ENCODE measurements around the gene TRIP12. TPM values are rescaled to one million over a fixed set of nuclear protein-coding genes. Genes with fewer than 3 reads are reported as not detected.
"Not testable (repeated sequence)": the region's sequence is repeated elsewhere in the genome, so short reads cannot be mapped to it uniquely, and the experiment has no call there.

The TRIP12 gene
- total RNA-seq, 1 donor from 2014 or later = 363 TPM

DNA sequence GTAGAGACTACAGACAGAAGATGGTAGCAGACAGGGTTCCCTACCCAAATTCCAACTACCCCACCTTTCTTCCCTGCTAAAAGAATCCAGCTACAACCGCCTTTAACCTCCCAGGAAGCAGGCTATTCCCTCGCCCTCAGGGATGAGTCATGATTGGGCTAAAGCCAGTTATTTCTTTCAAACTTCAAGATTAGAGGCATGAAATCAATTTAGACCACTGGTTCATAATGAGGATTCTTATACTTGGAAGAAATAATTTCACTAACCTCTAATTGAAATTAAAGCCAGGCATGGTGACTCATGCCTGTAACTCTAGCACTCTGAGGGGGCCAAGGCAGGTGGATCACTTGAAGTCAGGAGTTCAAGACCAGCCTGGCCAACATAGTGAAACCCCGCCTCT is 20.0 kb downstream of the TRIP12 start:
- H3K27ac Mint-ChIP-seq (ENCODE audit: unreplicated experiment) = no peak overlapping the region
- TF ChIP-seq, protein P1, sequence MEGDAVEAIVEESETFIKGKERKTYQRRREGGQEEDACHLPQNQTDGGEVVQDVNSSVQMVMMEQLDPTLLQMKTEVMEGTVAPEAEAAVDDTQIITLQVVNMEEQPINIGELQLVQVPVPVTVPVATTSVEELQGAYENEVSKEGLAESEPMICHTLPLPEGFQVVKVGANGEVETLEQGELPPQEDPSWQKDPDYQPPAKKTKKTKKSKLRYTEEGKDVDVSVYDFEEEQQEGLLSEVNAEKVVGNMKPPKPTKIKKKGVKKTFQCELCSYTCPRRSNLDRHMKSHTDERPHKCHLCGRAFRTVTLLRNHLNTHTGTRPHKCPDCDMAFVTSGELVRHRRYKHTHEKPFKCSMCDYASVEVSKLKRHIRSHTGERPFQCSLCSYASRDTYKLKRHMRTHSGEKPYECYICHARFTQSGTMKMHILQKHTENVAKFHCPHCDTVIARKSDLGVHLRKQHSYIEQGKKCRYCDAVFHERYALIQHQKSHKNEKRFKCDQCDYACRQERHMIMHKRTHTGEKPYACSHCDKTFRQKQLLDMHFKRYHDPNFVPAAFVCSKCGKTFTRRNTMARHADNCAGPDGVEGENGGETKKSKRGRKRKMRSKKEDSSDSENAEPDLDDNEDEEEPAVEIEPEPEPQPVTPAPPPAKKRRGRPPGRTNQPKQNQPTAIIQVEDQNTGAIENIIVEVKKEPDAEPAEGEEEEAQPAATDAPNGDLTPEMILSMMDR (IDR thresholded peaks at IDR 0.05; ENCODE audit: unreplicated experiment) = no peak
- DNase-seq (ENCODE audit: low spot score) = no peak

DNA sequence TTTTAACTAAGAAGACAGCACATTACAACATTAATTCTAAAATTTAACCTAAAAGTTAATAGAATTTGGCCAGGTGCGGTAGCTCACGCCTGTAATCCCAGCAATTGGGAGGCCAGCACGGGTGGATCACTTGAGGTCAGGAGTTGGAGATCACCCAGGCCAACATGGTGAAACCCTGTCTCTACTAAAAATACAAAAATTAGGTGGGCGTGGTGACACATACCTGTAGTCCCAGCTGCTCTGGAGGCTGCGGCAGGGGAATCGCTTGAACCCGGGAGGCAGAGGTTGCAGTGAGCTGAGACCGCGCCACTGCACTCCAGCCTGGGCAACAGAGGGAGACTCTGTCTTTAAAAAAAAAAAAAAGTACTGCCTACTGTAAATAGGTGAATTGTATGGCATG is 21.3 kb downstream of the TRIP12 start:
- H3K27me3 Mint-ChIP-seq (ENCODE audit: unreplicated experiment); H3K9me3 Mint-ChIP-seq (ENCODE audit: unreplicated experiment); DNase-seq (ENCODE audit: low spot score); H3K4me3 Mint-ChIP-seq (ENCODE audit: unreplicated experiment); H3K27ac Mint-ChIP-seq (ENCODE audit: unreplicated experiment): not testable (repeated sequence)
- Mint-ChIP-seq H3K4me1 (ENCODE audit: unreplicated experiment) (peaks cover 20% of the 10 kb centered on the region), H3K36me3 (ENCODE audit: low read depth, unreplicated experiment) (peaks cover 14% of the 10 kb centered on the region)

More for the DNA sequence above, 20.0 kb downstream of the TRIP12 start:
- no peaks in the 10 kb centered on the region for H3K9me3 Mint-ChIP-seq (ENCODE audit: unreplicated experiment)
- no peak overlapping the region for H3K4me3 Mint-ChIP-seq (ENCODE audit: unreplicated experiment)
- peaks cover 15% of the 10 kb centered on the region for H3K36me3 Mint-ChIP-seq (ENCODE audit: low read depth, unreplicated experiment)
- peaks cover 20% of the 10 kb centered on the region for H3K4me1 Mint-ChIP-seq (ENCODE audit: unreplicated experiment)
- peaks cover 1% of the 10 kb centered on the region for H3K27me3 Mint-ChIP-seq (ENCODE audit: unreplicated experiment)

DNA sequence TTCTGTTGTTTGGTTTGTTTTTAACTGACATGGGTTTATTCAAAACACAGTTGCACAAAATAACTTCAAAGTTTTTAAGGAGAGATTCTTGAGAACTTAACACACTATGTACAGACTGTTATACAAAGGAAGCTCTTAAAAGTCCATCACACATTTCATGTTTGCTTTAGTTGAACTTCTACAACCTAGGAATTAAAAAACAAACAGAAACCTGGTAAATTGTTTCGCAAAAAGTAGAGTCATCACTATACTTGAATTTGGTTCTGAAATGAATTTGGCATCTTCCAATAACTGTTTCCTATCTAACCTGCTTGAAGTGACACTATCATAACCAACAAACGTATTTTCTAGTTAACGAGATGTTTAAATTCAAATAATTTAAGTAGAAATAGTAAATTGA is 21.8 kb downstream of the TRIP12 start:
- peaks cover 20% of the 10 kb centered on the region for H3K4me1 Mint-ChIP-seq (ENCODE audit: unreplicated experiment)
- no peak overlapping the region for H3K4me3 Mint-ChIP-seq (ENCODE audit: unreplicated experiment)
- no peak for DNase-seq (ENCODE audit: low spot score)
- TF ChIP-seq, protein P1 (IDR thresholded peaks at IDR 0.05; ENCODE audit: unreplicated experiment) = no peak
- no peak overlapping the region for H3K27ac Mint-ChIP-seq (ENCODE audit: unreplicated experiment)
- H3K36me3 Mint-ChIP-seq (ENCODE audit: low read depth, unreplicated experiment) = peaks cover 9% of the 10 kb centered on the region
- no peaks in the 10 kb centered on the region for H3K9me3 Mint-ChIP-seq (ENCODE audit: unreplicated experiment)
- no peaks in the 10 kb centered on the region for H3K27me3 Mint-ChIP-seq (ENCODE audit: unreplicated experiment)

DNA sequence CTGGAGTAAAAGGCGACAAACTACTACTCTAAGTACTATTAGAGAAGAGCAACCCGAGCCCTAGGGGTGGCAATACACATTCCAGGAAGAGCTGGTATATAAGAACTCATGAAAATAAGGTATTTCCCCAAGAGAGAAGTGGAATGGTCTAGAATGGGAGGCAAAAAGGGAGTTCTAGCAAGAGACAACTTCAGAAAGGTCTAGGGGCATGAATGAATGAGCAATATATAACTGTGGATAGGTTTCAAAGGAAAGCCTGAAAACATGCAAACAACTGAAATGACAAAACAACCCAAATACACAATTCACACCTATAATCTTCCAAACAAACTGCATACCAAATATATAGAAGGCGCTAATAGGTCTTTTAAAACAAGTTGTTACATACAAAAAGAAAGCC is 22.2 kb downstream of the TRIP12 start:
- no peak for DNase-seq (ENCODE audit: low spot score)
- Mint-ChIP-seq H3K9me3 (ENCODE audit: unreplicated experiment) (no peaks in the 10 kb centered on the region), H3K4me3 (ENCODE audit: unreplicated experiment) (no peak overlapping the region), H3K27ac (ENCODE audit: unreplicated experiment) (no peak overlapping the region), H3K27me3 (ENCODE audit: unreplicated experiment) (no peaks in the 10 kb centered on the region), H3K36me3 (ENCODE audit: low read depth, unreplicated experiment) (peaks cover 9% of the 10 kb centered on the region), H3K4me1 (ENCODE audit: unreplicated experiment) (peaks cover 20% of the 10 kb centered on the region)
- TF ChIP-seq, protein P1 (IDR thresholded peaks at IDR 0.05; ENCODE audit: unreplicated experiment) = no peak

DNA sequence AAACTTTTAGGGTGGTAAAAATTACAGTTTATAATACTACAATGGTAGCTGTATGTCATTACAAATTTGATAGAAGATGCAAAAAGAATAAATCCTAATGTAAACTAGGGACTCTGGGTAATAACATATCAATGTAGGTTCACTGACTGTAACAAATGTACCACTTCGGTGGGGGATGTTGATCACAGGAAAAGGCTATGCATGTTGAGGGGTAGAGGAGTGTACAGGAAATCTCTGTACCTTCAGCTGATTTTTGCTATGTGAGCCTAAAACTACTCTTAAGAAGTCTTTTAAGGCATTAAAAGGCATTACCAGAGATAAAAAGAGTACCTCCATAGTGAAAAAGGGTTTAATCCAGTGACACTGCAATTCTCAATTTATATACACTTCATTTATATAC is 25.0 kb downstream of the TRIP12 start:
- peaks cover 4% of the 10 kb centered on the region for H3K36me3 Mint-ChIP-seq (ENCODE audit: low read depth, unreplicated experiment)
- peaks cover 33% of the 10 kb centered on the region for H3K4me1 Mint-ChIP-seq (ENCODE audit: unreplicated experiment)
- no peak overlapping the region for H3K4me3 Mint-ChIP-seq (ENCODE audit: unreplicated experiment)
- TF ChIP-seq, protein P1 (IDR thresholded peaks at IDR 0.05; ENCODE audit: unreplicated experiment) = no peak
- no peaks in the 10 kb centered on the region for H3K9me3 Mint-ChIP-seq (ENCODE audit: unreplicated experiment)
- H3K27ac Mint-ChIP-seq (ENCODE audit: unreplicated experiment) = no peak overlapping the region
- no peaks in the 10 kb centered on the region for H3K27me3 Mint-ChIP-seq (ENCODE audit: unreplicated experiment)
- no peak for DNase-seq (ENCODE audit: low spot score)

DNA sequence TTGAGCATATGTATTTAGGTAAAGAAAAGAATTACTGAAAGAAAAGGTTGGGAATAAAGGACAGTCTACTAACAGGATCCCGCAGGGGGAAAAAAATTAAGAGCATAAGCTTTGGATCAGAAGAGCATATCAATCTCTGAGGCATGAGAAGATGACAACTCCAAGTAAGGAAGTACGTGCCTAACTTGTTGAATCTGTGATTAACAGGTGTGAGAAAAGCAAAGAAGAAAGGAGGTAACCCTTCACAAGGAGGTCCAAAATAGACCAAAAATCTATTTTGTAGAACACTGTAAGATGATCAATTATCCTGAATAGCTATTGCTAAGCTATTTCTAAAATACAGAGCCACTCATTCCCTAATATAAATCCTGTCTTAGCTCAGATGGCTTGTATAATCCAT is 32.8 kb downstream of the TRIP12 start:
- Mint-ChIP-seq H3K27me3 (ENCODE audit: unreplicated experiment) (peaks cover 2% of the 10 kb centered on the region), H3K9me3 (ENCODE audit: unreplicated experiment) (no peaks in the 10 kb centered on the region), H3K4me3 (ENCODE audit: unreplicated experiment) (no peak overlapping the region), H3K27ac (ENCODE audit: unreplicated experiment) (no peak overlapping the region), H3K36me3 (ENCODE audit: low read depth, unreplicated experiment) (no peaks in the 10 kb centered on the region), H3K4me1 (ENCODE audit: unreplicated experiment) (peaks cover 23% of the 10 kb centered on the region)
- no peak for DNase-seq (ENCODE audit: low spot score)
- TF ChIP-seq, protein P1 (IDR thresholded peaks at IDR 0.05; ENCODE audit: unreplicated experiment) = no peak

Data from endothelial cell (in vitro differentiated cells).